ENCODE results near the gene EIF4G3.

DNA sequence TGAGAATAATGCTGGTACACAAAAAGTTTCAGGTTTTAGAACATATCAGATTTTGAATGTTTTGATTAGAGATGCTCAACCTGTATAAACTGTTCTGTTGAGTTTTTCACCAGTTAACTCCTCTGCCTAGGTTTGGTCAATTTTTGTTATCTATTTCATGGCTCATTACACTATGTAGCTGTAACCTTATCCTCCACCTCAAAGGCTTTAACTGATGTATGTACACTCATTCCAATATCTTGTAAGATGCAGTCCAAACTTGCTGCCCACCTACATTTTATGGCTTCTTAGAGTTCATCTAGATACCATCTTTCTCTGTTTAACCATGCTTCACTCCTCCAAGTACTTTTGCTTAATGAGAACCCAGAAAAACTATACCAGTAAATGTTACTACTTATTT lies 107.8 kb downstream of the EIF4G3 start:
- TF ChIP-seq, protein P1, sequence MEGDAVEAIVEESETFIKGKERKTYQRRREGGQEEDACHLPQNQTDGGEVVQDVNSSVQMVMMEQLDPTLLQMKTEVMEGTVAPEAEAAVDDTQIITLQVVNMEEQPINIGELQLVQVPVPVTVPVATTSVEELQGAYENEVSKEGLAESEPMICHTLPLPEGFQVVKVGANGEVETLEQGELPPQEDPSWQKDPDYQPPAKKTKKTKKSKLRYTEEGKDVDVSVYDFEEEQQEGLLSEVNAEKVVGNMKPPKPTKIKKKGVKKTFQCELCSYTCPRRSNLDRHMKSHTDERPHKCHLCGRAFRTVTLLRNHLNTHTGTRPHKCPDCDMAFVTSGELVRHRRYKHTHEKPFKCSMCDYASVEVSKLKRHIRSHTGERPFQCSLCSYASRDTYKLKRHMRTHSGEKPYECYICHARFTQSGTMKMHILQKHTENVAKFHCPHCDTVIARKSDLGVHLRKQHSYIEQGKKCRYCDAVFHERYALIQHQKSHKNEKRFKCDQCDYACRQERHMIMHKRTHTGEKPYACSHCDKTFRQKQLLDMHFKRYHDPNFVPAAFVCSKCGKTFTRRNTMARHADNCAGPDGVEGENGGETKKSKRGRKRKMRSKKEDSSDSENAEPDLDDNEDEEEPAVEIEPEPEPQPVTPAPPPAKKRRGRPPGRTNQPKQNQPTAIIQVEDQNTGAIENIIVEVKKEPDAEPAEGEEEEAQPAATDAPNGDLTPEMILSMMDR (IDR thresholded peaks at IDR 0.05): no peak
- TF ChIP-seq EP300 (IDR thresholded peaks at IDR 0.05; ENCODE audit: low read depth): no peak
- no peak for TF ChIP-seq POLR2A (IDR thresholded peaks at IDR 0.05)
- TF ChIP-seq POLR2AphosphoS5 (IDR thresholded peaks at IDR 0.05): no peak

All from transverse colon (tissue), 4 donors.